Motor neuron (in vitro differentiated cells): ENCODE results near the gene CR2. TPM values are rescaled to one million over a fixed set of nuclear protein-coding genes. Genes with fewer than 3 reads are reported as not detected.

Experiments
- ATAC-seq, 8 experiments: fragments of 200-7000 bp; cut with Tn5 transposase; replicated peaks in 6 of 8; 2 replicates each; pipeline ENCODE4 v1.8.0; 2021; ENCODE audit warnings: mild to moderate bottlenecking in 8 of 8, moderate library complexity in 8 of 8
- H3K27ac ChIP-seq, 2 donors: fragments of 250-450 bp; sonication (Bioruptor Pico); 2 replicates each; pipeline ENCODE4 v1.9.0; 2021; ENCODE audit warnings: antibody characterized with exemption in 2 of 2, mild to moderate bottlenecking in 2 of 2, moderate library complexity in 1 of 2
- H3K4me1 ChIP-seq, 2 donors: fragments of 250-450 bp; sonication (Bioruptor Pico); replicated peaks in 1 of 2; 2 replicates each; pipeline ENCODE4 v1.6.1; 2021; ENCODE audit warnings: antibody characterized with exemption in 2 of 2, mild to moderate bottlenecking in 2 of 2, moderate library complexity in 1 of 2
- H3K4me3 ChIP-seq, 5 donors: fragments of 250-450 bp; sonication (Bioruptor Pico); 2 replicates each; pipeline ENCODE4 v1.9.0; 2021; ENCODE audit warnings: antibody characterized with exemption in 5 of 5, mild to moderate bottlenecking in 5 of 5, moderate library complexity in 4 of 5
- WGBS, 10 experiments: fragments of 450-650 bp; shearing (Covaris generic); methylation state at CpG; one replicate each; pipeline ENCODE4 v1.0.0; 2022; 5-methylcytosine and 5-hydroxymethylcytosine counted together
- in situ Hi-C, 9 experiments: fragments of 400-800 bp; cut with MboI; loops; one replicate each; pipeline ENCODE4 v1.15.0; 2021; ENCODE audit warnings: low sequenced_read_pairs in 9 of 9, low pct_unique_long_range_greater_than_20kb in 2 of 9; ENCODE audit not compliant: unreplicated experiment in 9 of 9
- total RNA-seq, 8 experiments: library from RNA; unstranded; fragments of 300-600 nt; gene quantifications; 2 replicates each; pipeline versions ENCODE4 v1.2.3 to v1.2.4, GENCODE V29; 2022

The CR2 gene
- total RNA-seq, result under 1 TPM in 1 of 8 experiments, not detected in 7; 0.95 TPM

DNA sequence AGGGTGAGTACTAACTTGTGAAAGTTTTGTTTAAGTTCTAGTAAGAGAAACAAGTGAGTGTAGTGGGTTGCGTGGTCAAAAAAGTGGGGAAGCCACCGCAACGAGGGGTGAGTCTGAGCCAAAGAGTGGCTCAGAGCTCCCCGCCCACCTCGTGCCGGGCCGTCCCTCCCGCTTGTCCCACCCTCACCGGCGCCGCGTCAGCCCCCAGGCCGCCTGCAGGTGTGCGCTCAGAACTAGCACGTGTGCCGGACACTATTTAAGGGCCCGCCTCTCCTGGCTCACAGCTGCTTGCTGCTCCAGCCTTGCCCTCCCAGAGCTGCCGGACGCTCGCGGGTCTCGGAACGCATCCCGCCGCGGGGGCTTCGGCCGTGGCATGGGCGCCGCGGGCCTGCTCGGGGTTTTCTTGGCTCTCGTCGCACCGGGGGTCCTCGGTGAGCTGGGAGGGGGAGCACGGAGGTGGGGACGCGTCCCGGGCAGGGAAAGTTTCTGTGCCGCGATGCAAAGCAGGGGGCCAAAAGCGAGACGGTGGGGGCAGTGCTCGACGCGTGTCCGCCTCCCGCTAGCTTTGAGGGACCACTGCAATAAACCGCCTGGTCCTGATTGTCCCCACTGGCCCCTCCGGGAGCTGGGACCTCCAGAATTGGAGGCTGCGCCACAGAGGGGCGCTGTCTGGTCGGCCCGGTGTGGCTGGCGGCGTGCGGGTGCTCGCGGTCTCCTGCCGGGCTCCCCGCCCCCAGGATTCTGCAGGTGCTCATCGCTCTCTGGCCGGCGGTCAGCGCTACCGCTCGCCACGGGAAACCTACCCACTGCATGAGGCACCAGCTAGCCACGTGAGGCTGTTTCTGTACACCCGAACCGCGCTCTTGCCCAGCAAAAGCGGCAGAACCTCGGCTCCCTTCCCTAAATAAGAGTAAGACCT, at the start of gene CR2:
TSS of gene CR2 (plus strand) at position 283 of the 919 bp plus-strand sequence. CDS start at position 374, 91 bp downstream.
- ATAC-seq, result peak; percentile 67 to 94 (median 84)
- H3K27ac ChIP-seq, result no peak within 1 kb of the TSS

DNA sequence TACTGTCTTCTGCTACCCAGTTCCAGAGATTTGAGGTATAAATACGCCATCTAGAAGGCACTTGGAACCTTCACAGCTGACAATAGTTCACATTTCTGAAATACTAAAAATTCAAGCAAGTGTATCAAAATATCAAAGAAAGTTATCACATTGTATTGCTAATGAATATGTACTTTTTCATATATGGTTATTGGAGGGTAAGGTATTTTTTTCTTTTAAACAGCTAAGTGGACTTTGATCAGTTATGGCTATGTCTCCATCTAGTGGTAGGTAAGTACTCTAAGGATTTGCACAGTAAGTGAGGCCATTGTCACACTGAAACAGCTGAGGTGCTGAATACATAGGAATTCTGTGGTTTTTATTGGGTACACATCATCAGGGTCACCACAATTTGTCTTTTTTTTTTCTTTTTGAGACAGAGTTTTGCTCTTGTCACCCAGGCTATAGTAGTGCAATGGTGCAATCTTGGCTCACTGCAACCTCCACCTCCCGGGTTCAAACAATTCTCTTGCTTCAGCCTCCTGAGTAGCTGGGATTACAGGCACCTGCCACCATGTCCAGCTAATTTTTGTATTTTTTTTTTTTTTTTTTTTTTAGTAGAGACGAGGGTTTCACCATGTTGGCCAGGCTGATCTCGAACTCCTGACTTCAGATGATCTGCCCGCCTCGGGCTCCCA, 49.1 kb upstream of the CR2 start:
- WGBS, 10 experiments, result 56 to 100% (median 73%) methylated on average over 1 to 6 of the region's 6 CpGs
- Histone ChIP-seq H3K4me1 (no peaks in the 10 kb centered on the region), H3K4me3 (no peak overlapping the region), H3K27ac (no peak overlapping the region)
- peak; percentile 52 to 88 (median 72) for ATAC-seq
- in situ Hi-C loops, result loop anchor here in 4 of 9 experiments (10.0 to 25.0 kb wide), 2 partner anchors 310 to 318 kb away; partner anchors contain the start of gene C4BPB (in 3 of the 4)

More for the DNA sequence above, at the start of gene CR2:
- no peaks in the 10 kb centered on the region for H3K4me1 ChIP-seq
- 0 to 80% (median 6%) methylated on average over 1 to 50 of the region's 75 CpGs; no CpG with 5 or more reads in 1 of the 10 experiments for WGBS, 10 experiments
- peak within 1 kb of the TSS; percentile 12 to 30 (median 24) for H3K4me3 ChIP-seq
- in situ Hi-C loops, result no loop called here

DNA sequence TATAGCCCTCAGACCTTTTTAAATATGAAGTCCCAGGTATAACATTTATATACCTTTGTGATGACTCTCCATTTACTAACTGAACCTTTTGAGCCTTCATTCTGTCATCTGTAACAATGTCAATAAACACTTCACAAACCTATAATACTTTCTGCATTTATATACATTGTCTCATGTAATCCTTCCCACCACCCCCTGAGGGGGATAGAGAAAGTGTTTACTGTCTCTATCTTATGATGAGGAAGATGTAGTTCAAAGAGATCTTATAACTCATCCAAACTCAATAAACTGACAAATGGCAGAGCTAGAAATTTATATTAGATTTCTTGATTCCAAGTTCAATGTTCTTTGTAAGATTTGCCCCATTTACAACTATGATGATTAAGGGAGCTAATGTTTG, 48.3 kb upstream of the CR2 start:
- in situ Hi-C loops, result loop anchor here in 4 of 9 experiments (10.0 to 25.0 kb wide), 2 partner anchors 311 to 319 kb away; partner anchors contain the start of gene C4BPB (in 3 of the 4)
- Histone ChIP-seq H3K27ac (no peak overlapping the region), H3K4me1 (no peaks in the 10 kb centered on the region), H3K4me3 (no peak overlapping the region)
- no peak for ATAC-seq

GRCh38 chr1:207407655-207408260, 46.4 kb upstream of the CR2 start:
- ATAC-seq, result peak in 2 of 8 experiments; percentile 64 to 82
- 0 to 58% (median 29%) methylated on average over 1 of the region's 1 CpG; no CpG with 5 or more reads in 1 of the 10 experiments for WGBS, 10 experiments
- Histone ChIP-seq H3K4me3 (no peak overlapping the region), H3K4me1 (no peaks in the 10 kb centered on the region), H3K27ac (no peak overlapping the region)
- in situ Hi-C loops, result loop anchor here in 4 of 9 experiments (10.0 to 25.0 kb wide), 2 partner anchors 313 to 320 kb away; partner anchors contain the start of gene C4BPB (in 3 of the 4)

- Histone ChIP-seq H3K4me3 (no peak overlapping the region), H3K4me1 (no peaks in the 10 kb centered on the region), H3K27ac (no peak overlapping the region)
- in situ Hi-C loops, result loop anchor here in 3 of 9 experiments (25.0 kb wide), 1 partner anchor 326 kb away; the partner anchor contains the start of gene C4BPB (in 3 of the 3)
- 20 to 100% (median 85%) methylated on average over 1 to 2 of the region's 2 CpGs; no CpG with 5 or more reads in 3 of the 10 experiments for WGBS, 10 experiments
- no peak for ATAC-seq
Observed at GRCh38 chr1:207412845-207413244, 41.3 kb upstream of the CR2 start.

- no peaks in the 10 kb centered on the region for H3K4me1 ChIP-seq
- ATAC-seq, result no peak
- 0 to 83% (median 64%) methylated on average over 1 to 4 of the region's 4 CpGs; no CpG with 5 or more reads in 1 of the 10 experiments for WGBS, 10 experiments
- H3K4me3 ChIP-seq, result no peak overlapping the region
- in situ Hi-C loops, result loop anchor here in 3 of 9 experiments (25.0 kb wide), 1 partner anchor 327 kb away; the partner anchor contains the start of gene C4BPB (in 3 of the 3)
- H3K27ac ChIP-seq, result no peak overlapping the region
Observed at GRCh38 chr1:207414606-207415108, 39.5 kb upstream of the CR2 start.

GRCh38 chr1:207417076-207417475, 37.1 kb upstream of the CR2 start:
- no peak for ATAC-seq
- no peaks in the 10 kb centered on the region for H3K4me1 ChIP-seq
- 18 to 94% (median 75%) methylated on average over 1 of the region's 1 CpG; no CpG with 5 or more reads in 2 of the 10 experiments for WGBS, 10 experiments
- in situ Hi-C loops, result loop anchor here in 3 of 9 experiments (25.0 kb wide), 1 partner anchor 330 kb away; the partner anchor contains the start of gene C4BPB (in 3 of the 3)
- H3K4me3 ChIP-seq, result no peak overlapping the region
- H3K27ac ChIP-seq, result no peak overlapping the region

DNA sequence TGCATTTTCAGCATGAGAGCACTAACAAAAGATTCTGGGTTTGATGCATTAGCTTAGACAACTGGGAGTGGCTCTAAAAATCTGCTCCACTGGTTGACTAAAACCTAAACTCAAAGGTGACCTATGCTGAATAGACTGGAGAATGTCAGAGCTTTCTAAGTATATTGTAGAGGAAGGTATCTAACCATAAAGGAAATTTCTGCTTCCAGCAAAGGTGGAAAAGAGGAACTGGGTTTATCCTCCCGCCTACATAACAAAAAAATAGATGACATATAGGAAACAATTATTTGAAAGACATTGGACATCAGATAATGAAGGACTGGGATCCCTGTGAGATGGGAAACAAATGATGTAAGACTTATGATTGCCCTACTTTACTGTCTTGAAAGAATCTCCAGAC, 35.8 kb upstream of the CR2 start:
- no peak for ATAC-seq
- WGBS, 10 experiments, result 0 to 75% (median 33%) methylated on average over 1 of the region's 1 CpG; no CpG with 5 or more reads in 1 of the 10 experiments
- Histone ChIP-seq H3K27ac (no peak overlapping the region), H3K4me1 (no peaks in the 10 kb centered on the region), H3K4me3 (no peak overlapping the region)
- in situ Hi-C loops, result loop anchor here in 3 of 9 experiments (25.0 kb wide), 1 partner anchor 331 kb away; the partner anchor contains the start of gene C4BPB (in 3 of the 3)

GRCh38 chr1:207420109-207420508, 34.0 kb upstream of the CR2 start:
- no peak overlapping the region for H3K4me3 ChIP-seq
- ATAC-seq, result no peak
- no peak overlapping the region for H3K27ac ChIP-seq
- H3K4me1 ChIP-seq, result no peaks in the 10 kb centered on the region
- in situ Hi-C loops, result loop anchor here in 3 of 9 experiments (25.0 kb wide), 1 partner anchor 333 kb away; the partner anchor contains the start of gene C4BPB (in 3 of the 3)
- WGBS, 10 experiments, result 4 to 100% (median 76%) methylated on average over 1 of the region's 1 CpG

GRCh38 chr1:207421078-207421477, 33.0 kb upstream of the CR2 start:
- Histone ChIP-seq H3K4me3 (no peak overlapping the region), H3K4me1 (no peaks in the 10 kb centered on the region), H3K27ac (no peak overlapping the region)
- in situ Hi-C loops, result loop anchor here in 3 of 9 experiments (25.0 kb wide), 1 partner anchor 334 kb away; the partner anchor contains the start of gene C4BPB (in 3 of the 3)
- WGBS, 10 experiments, result 20 to 100% (median 72%) methylated on average over 1 to 9 of the region's 9 CpGs; no CpG with 5 or more reads in 3 of the 10 experiments
- ATAC-seq, result no peak

DNA sequence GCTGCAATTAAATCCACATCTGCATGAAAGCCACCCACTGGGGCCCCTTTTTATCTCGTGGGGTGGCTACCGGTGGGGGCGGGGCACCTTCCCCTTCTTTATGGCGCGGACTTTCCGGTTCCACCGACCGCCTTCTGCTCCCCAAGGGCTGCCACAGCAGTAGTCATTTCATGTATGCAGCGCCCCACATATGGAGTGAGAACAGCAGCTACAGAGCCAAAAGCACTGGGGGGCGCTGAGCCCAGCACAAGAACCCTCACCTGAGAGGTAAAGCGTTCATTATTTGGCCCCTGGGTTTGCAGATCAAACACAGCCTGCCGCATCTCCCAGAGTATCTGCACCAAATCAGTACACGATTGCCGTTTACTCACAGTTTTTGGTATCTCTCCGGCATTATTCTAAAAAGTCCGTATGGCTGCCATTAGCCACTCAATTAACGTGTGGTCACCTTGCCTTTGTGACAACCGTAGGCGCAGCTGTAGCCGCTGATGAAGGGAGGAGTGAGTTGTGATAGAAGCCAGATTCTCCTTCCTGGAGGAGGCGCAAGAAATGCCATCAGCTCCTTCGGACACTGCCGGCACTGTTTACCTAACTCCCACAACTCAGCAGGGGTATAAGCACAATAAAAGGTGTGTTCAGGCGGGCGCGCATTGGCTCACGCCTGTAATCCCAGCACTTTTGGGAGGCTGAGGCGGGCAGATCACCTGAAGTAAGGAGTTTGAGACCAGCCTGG, 30.4 kb upstream of the CR2 start:
- H3K4me3 ChIP-seq, result no peak overlapping the region
- in situ Hi-C loops, result loop anchor here in 3 of 9 experiments (25.0 kb wide), 1 partner anchor 336 kb away; the partner anchor contains the start of gene C4BPB (in 3 of the 3)
- no peak overlapping the region for H3K27ac ChIP-seq
- WGBS, 10 experiments, result 15 to 88% (median 60%) methylated on average over 1 to 26 of the region's 28 CpGs; no CpG with 5 or more reads in 1 of the 10 experiments
- no peak for ATAC-seq
- H3K4me1 ChIP-seq, result no peaks in the 10 kb centered on the region
